K562 (cell line): ENCODE results near the gene CEBPB. TPM values are rescaled to one million over a fixed set of nuclear protein-coding genes. Genes with fewer than 3 reads are reported as not detected.

ENCODE experiments used
- ATAC-seq: fragments of 200-7000 bp; cut with Tn5 transposase; 3 replicates; pipeline ENCODE4 v1.9.1; 2020; ENCODE audit warnings: moderate library complexity
- BruUV-seq: library from RNA; stranded (reverse); fragments of 400-500 nt; replicated peaks from 2 replicates; lab custom pipeline; 2021; lab: Mats Ljungman, UMichigan
- CTCF ChIA-PET: fragments of 300-600 bp; formaldehyde crosslinking; extraction: SDS; loops from one replicate; lab custom pipeline; 2021; ENCODE audit warnings: low intra/inter-chr PET ratio; lab: Yijun Ruan, JAX
- POLR2A ChIA-PET: fragments of 300-600, 350-650 bp; sonication (Branson Sonifier 250); formaldehyde crosslinking; extraction: SDS; loops from one replicate; lab custom pipeline; 2021; ENCODE audit warnings: antibody characterized with exemption, inconsistent platforms; lab: Yijun Ruan, JAX
- DNase-seq, 4 experiments: peaks; one replicate each; pipeline versions ENCODE4 v3.0.0 to v3.0.0-alpha.2; 2011 to 2018; ENCODE audit warnings: low spot score in 3 of 4, mixed read lengths in 3 of 4; ENCODE audit errors: extremely low read depth in 1 of 4
- FAIRE-seq: peaks from 2 replicates; lab custom pipeline; 2011; peaks lifted over from hg19 to GRCh38; lab: Jason Lieb, UNC
- H2AFZ ChIP-seq: 2 replicates; pipeline ENCODE4 v1.6.0; 2011; ENCODE audit warnings: low read depth, low read length, control low read depth, inconsistent platforms
- H3K27ac ChIP-seq: fragments of 200-600 bp; 3 replicates; pipeline ENCODE4 v1.8.0; 2011; ENCODE audit warnings: low read depth, mild to moderate bottlenecking, control low read depth, inconsistent platforms, low read length, moderate library complexity, mixed read lengths; ENCODE audit errors: extremely low read depth
- H3K27me3 ChIP-seq, 2 experiments: fragments of 300-600 bp in 1 of 2; 2 replicates in 1 of 2; 3 replicates in 1 of 2; pipeline versions ENCODE4 v1.6.0 to v1.8.0; 2011; ENCODE audit warnings: inconsistent platforms in 2 of 2, low read length in 2 of 2, mild to moderate bottlenecking in 1 of 2, mixed read lengths in 1 of 2, moderate library complexity in 1 of 2; ENCODE audit not compliant: control insufficient read depth in 2 of 2, insufficient read depth in 2 of 2
- H3K36me3 ChIP-seq: fragments of 300-600 bp; 3 replicates; pipeline ENCODE4 v1.8.0; 2011; ENCODE audit warnings: mild to moderate bottlenecking, low read length, inconsistent platforms; ENCODE audit not compliant: control insufficient read depth, insufficient read depth
- H3K4me1 ChIP-seq, 2 experiments: fragments of 200-600 bp in 1 of 2; replicated peaks in 1 of 2; 2 replicates in 1 of 2; 3 replicates in 1 of 2; pipeline versions ENCODE4 v1.5.1 to v1.8.0; 2011; ENCODE audit warnings: inconsistent platforms in 2 of 2, low read length in 2 of 2, mild to moderate bottlenecking in 1 of 2, mixed read lengths in 1 of 2, moderate library complexity in 1 of 2; ENCODE audit not compliant: control insufficient read depth in 2 of 2, insufficient read depth in 2 of 2
- H3K4me2 ChIP-seq: 2 replicates; pipeline ENCODE4 v1.6.1; 2011; ENCODE audit warnings: low read length, control low read depth, inconsistent platforms, mixed read lengths; ENCODE audit not compliant: insufficient read depth
- H3K4me3 ChIP-seq: fragments of 200-600 bp; sonication (generic), shearing (Covaris generic); 2 replicates; pipeline ENCODE4 v1.5.1; 2016; ENCODE audit warnings: control low read depth, inconsistent platforms
- H3K79me2 ChIP-seq: fragments of 200-600 bp; 3 replicates; pipeline ENCODE4 v1.8.0; 2011; ENCODE audit warnings: low read length, inconsistent platforms; ENCODE audit not compliant: control insufficient read depth, insufficient read depth
- H3K9ac ChIP-seq, 2 experiments: 2 replicates each; pipeline versions ENCODE4 v1.6.0 to v1.6.1; 2011; ENCODE audit warnings: low read depth in 2 of 2, low read length in 2 of 2, control low read depth in 1 of 2, inconsistent platforms in 1 of 2, mild to moderate bottlenecking in 1 of 2, mixed read lengths in 1 of 2; ENCODE audit not compliant: insufficient read depth in 1 of 2
- H3K9me1 ChIP-seq: one replicate; pipeline ENCODE4 v1.6.0; 2011; ENCODE audit warnings: inconsistent platforms, mild to moderate bottlenecking, low read length, moderate library complexity; ENCODE audit not compliant: control insufficient read depth, insufficient read depth
- H3K9me3 ChIP-seq: replicated peaks from 2 replicates; pipeline ENCODE4 v1.5.1; 2011; ENCODE audit warnings: low read depth, low read length, inconsistent platforms; ENCODE audit not compliant: control insufficient read depth, insufficient read depth
- H4K20me1 ChIP-seq: replicated peaks from 2 replicates; pipeline ENCODE4 v1.6.1; 2011; ENCODE audit warnings: low read length, inconsistent platforms, mixed read lengths; ENCODE audit not compliant: control insufficient read depth, insufficient read depth
- CEBPB ChIP-seq: fragments of 450-650 bp; IDR thresholded peaks from 2 replicates; pipeline ENCODE4 v1.6.1; 2016; ENCODE audit warnings: missing genetic modification characterization, missing compliant biosample characterization
- CTCF ChIP-seq, 3 experiments: IDR thresholded peaks in 2 of 3; conservative IDR thresholded peaks in 1 of 3; 2 replicates each; pipeline ENCODE4 v1.5.1; 2011 to 2012; ENCODE audit warnings: low read length in 3 of 3, mild to moderate bottlenecking in 3 of 3, control low read depth in 2 of 3, improper control_type of control experiment in 1 of 3, inconsistent platforms in 1 of 3, low read depth in 1 of 3, mixed read lengths in 1 of 3, moderate library complexity in 1 of 3; ENCODE audit not compliant: insufficient read depth in 2 of 3
- ETS1 ChIP-seq: conservative IDR thresholded peaks from 2 replicates; pipeline ENCODE4 v1.6.1; 2011; ENCODE audit warnings: low read depth, mild to moderate bottlenecking, low read length; ENCODE audit not compliant: control insufficient read depth
- JUND ChIP-seq, 2 experiments: IDR thresholded peaks; 2 replicates in 1 of 2; 3 replicates in 1 of 2; pipeline ENCODE4 v1.6.1; 2011; ENCODE audit warnings: borderline replicate concordance in 2 of 2, low read depth in 2 of 2, low read length in 2 of 2, improper control_type of control experiment in 1 of 2, missing biosample characterization in 1 of 2, missing genetic modification characterization in 1 of 2, missing genetic modification reagents in 1 of 2
- KLF1 ChIP-seq: fragments of 450-650 bp; IDR thresholded peaks from 2 replicates; pipeline ENCODE4 v1.6.1; 2016; ENCODE audit warnings: missing genetic modification characterization, missing compliant biosample characterization
- MTA1 ChIP-seq: fragments of 450-650 bp; IDR thresholded peaks from 2 replicates; pipeline ENCODE4 v1.6.1; 2017; ENCODE audit warnings: borderline replicate concordance
- NFIX ChIP-seq: fragments of 250-450 bp; sonication (Bioruptor Pico); IDR thresholded peaks from 2 replicates; pipeline ENCODE4 v1.4.0; 2020; ENCODE audit warnings: low read depth, mild to moderate bottlenecking, moderate library complexity
- PHF21A ChIP-seq: fragments of 450-650 bp; IDR thresholded peaks from 2 replicates; pipeline ENCODE4 v1.6.1; 2017; ENCODE audit warnings: low read depth, borderline replicate concordance
- RUNX1 ChIP-seq: sonication (generic); IDR thresholded peaks from 2 replicates; pipeline ENCODE4 v1.6.1; 2016; ENCODE audit warnings: antibody characterized with exemption, low read depth
- SMAD3 ChIP-seq: fragments of 450-650 bp; formaldehyde crosslinking; conservative IDR thresholded peaks from 2 replicates; pipeline ENCODE4 v1.4.0; 2020; ENCODE audit warnings: mild to moderate bottlenecking
- SMC3 ChIP-seq: conservative IDR thresholded peaks from 2 replicates; pipeline ENCODE4 v1.6.1; 2011; ENCODE audit warnings: low read depth, low read length, improper control_type of control experiment; ENCODE audit not compliant: insufficient read depth
- SUPT5H ChIP-seq: fragments of 450-650 bp; IDR thresholded peaks from 2 replicates; pipeline ENCODE4 v1.6.1; 2016
- TEAD4 ChIP-seq, 2 experiments: sonication (generic) in 1 of 2; formaldehyde crosslinking in 1 of 2; IDR thresholded peaks; 2 replicates each; pipeline versions ENCODE4 v1.6.1 to v1.8.0; 2012 to 2022; ENCODE audit warnings: borderline replicate concordance in 1 of 2, inconsistent platforms in 1 of 2, low read length in 1 of 2, mild to moderate bottlenecking in 1 of 2, missing genetic modification reagents in 1 of 2
- ZNF197 ChIP-seq: fragments of 200-800 bp; sonication (Bioruptor generic); IDR thresholded peaks from 2 replicates; pipeline ENCODE4 v1.6.1; 2016; ENCODE audit warnings: low read depth, missing genetic modification characterization, missing compliant biosample characterization
- ZNF408 ChIP-seq: fragments of 250-450 bp; sonication (Bioruptor Pico); IDR thresholded peaks from 2 replicates; pipeline ENCODE4 v1.4.0; 2020; ENCODE audit warnings: low read depth, mild to moderate bottlenecking, moderate library complexity
- ZNF717 ChIP-seq: fragments of 250-450 bp; sonication (Bioruptor Pico); IDR thresholded peaks from 2 replicates; pipeline ENCODE4 v1.5.0; 2021
- ZNF764 ChIP-seq: fragments of 250-450 bp; sonication (Bioruptor Pico); IDR thresholded peaks from 2 replicates; pipeline ENCODE4 v1.4.0; 2020; ENCODE audit warnings: low read depth, mild to moderate bottlenecking, moderate library complexity
- WGBS: fragments of 100-300 bp; shearing (Covaris generic); methylation state at CpG from one replicate; pipeline ENCODE4 v1.1.6; 2016; ENCODE audit warnings: low coverage, mixed read lengths; ENCODE audit not compliant: insufficient coverage; ENCODE audit errors: missing lambda C conversion rate; 5-methylcytosine and 5-hydroxymethylcytosine counted together
- in situ Hi-C: fragments of 300-500 bp; cut with MboI; formaldehyde crosslinking; loops from 4 replicates; pipeline ENCODE4 v1.15.0; 2018; ENCODE audit warnings: inconsistent platforms, mixed read lengths
- intact Hi-C: fragments of 100-400 bp; cut with micrococcal nuclease; formaldehyde crosslinking; loops from 2 replicates; pipeline ENCODE4 v1.14.2; 2022
- polyA plus RNA-seq, 8 experiments: library from polyadenylated mRNA; depleted of rRNA in 4 of 8; stranded (reverse) in 5 of 8; unstranded in 3 of 8; fragments of >200 nt; fragmentation: Nextera tagmentation in 2 of 8; fragmentation: Illumina TruSeq in 1 of 8; extraction: Ambion mirVana in 2 of 8; extraction: Trizol in 1 of 8; gene quantifications; 2 replicates each; pipeline versions ENCODE4 v1.2.1 to v1.2.3, GENCODE V29; 2011 to 2014; ENCODE audit warnings: inconsistent platforms in 1 of 8, missing spikeins in 1 of 8
- total RNA-seq, 7 experiments: library from RNA; depleted of rRNA in 6 of 7; stranded (reverse); fragments of >200 nt in 6 of 7; fragmentation: Illumina TruSeq in 2 of 7; extraction: Trizol in 2 of 7; gene quantifications; 2 replicates each; pipeline versions ENCODE4 v1.2.1 to v1.2.3, GENCODE V29; 2011 to 2021; ENCODE audit warnings: low replicate concordance in 1 of 7

CEBPB gene
- total and polyA plus RNA-seq, 9 of the 15 experiments (the other 6 are each of a cell fraction or from before 2014, with no cell fraction given): 1.2 to 72.6 (median 7.8) TPM

- in situ Hi-C loops: loop anchor here (5.0 kb wide), 1 partner anchor 187 kb away; the partner anchor contains the start of gene SNAI1
- no peaks in the 10 kb centered on the region for H4K20me1 ChIP-seq
- no peak overlapping the region for H2AFZ ChIP-seq
- no peaks in the 10 kb centered on the region for H3K79me2 ChIP-seq
- no peak overlapping the region for H3K4me3 ChIP-seq
- ChIA-PET CTCF (interaction anchor here (0.7 to 1.9 kb wide), 5 partner anchors 49 to 835 kb away, joined by 3 to 13 read pairs (median 5); no protein-coding TSS in a partner anchor), POLR2A (interaction anchor here (0.6 to 1.0 kb wide), 5 partner anchors 11 to 185 kb away, joined by 3 to 7 read pairs (median 3); partner anchors contain the start of genes CEBPB and PEDS1)
- no peak overlapping the region for H3K27ac ChIP-seq
- H3K9me1 ChIP-seq: no peaks in the 10 kb centered on the region
- intact Hi-C loops: loop anchor here (2.0 to 5.0 kb wide), 5 partner anchors 49 to 191 kb away; partner anchors contain the start of gene UBE2V1
- DNase-seq (peak; percentile 59 to 87 (median 64)), FAIRE-seq (peak; percentile 92), ATAC-seq (peak; percentile 60)
- no peak overlapping the region for H3K4me2 ChIP-seq
- peaks cover 15 to 29% of the 10 kb centered on the region in 2 experiments; a peak in 4 of 5 replicates for H3K4me1 ChIP-seq
- H3K9me3 ChIP-seq: no peaks in the 10 kb centered on the region
- WGBS: 16% methylated on average over 5 of the region's 5 CpGs
- H3K27me3 ChIP-seq: no peaks in the 10 kb centered on the region
- no peaks in the 10 kb centered on the region for H3K36me3 ChIP-seq
- no peak overlapping the region for H3K9ac ChIP-seq
- no TSS peak for BruUV-seq
- TF ChIP-seq CEBPB (tag) (no peak), ETS1 (no peak), MTA1 (no peak), ZNF408 (no peak), TEAD4 (IDR thresholded peaks at IDR 0.05; ENCODE audit: low read length) (0 out of 2 replicates have a peak, but pooled peaks have one; percentile 29), TEAD4 (CRISPR knock-in tag; IDR thresholded peaks at IDR 0.05; ENCODE audit: borderline replicate concordance) (no peak), KLF1 (tag) (no peak), SMC3 (peak; percentile 86), PHF21A (peak; percentile 64), JUND (IDR thresholded peaks at IDR 0.05; ENCODE audit: borderline replicate concordance, low read depth, low read length) (peak; percentile 56; the same call in 1 of the 2 replicates), JUND (tag; IDR thresholded peaks at IDR 0.05; ENCODE audit: borderline replicate concordance, low read depth, low read length) (peak; percentile 50; the same call in 1 of the 3 replicates), RUNX1 (no peak), ZNF197 (CRISPR knock-in tag) (no peak), CTCF (IDR thresholded peaks at IDR 0.05 in 2 of 3, conservative IDR thresholded peaks at IDR 0.05 in 1 of 3; ENCODE audit: insufficient read depth in 2 of 3, low read depth in 1 of 3, low read length in 3 of 3) (peak; percentile 84 to 97 (median 94)), ZNF764 (peak; percentile 99), SUPT5H (no peak), ZNF717 (CRISPR knock-in tag) (no peak), NFIX (CRISPR knock-in tag) (no peak), SMAD3 (CRISPR knock-in tag) (no peak)
Measured at GRCh38 chr20:50169329-50169823, 21.3 kb upstream of the CEBPB start.
